T-helper 1 cell (primary cell): ENCODE data around the gene CD180.

Experiments used
- DNase-seq, 5 donors: peaks; one replicate each; pipeline ENCODE4 v3.0.0-alpha.2; 2012 to 2020
- total RNA-seq, 4 donors: gene quantifications; one replicate each; lab custom pipeline; 2026; lab: John Stamatoyannopoulos, UW

Gene CD180
- total RNA-seq = 0 reads per million in 4 donors

- DNase-seq = no peak
Observed at GRCh38 chr5:67196537-67197059, at the start of gene CD180. Gene CD180, minus strand, starts transcription at chr5:67196799. Its CDS starts 158 bp downstream, at chr5:67196641.

GRCh38 chr5:67246108-67246507 is 49.5 kb upstream of the CD180 start:
- DNase-seq = peak in 3 of 5 donors; percentile 21 to 63 (median 30)

GRCh38 chr5:67245259-67245846 is 48.8 kb upstream of the CD180 start:
- no peak for DNase-seq

DNA sequence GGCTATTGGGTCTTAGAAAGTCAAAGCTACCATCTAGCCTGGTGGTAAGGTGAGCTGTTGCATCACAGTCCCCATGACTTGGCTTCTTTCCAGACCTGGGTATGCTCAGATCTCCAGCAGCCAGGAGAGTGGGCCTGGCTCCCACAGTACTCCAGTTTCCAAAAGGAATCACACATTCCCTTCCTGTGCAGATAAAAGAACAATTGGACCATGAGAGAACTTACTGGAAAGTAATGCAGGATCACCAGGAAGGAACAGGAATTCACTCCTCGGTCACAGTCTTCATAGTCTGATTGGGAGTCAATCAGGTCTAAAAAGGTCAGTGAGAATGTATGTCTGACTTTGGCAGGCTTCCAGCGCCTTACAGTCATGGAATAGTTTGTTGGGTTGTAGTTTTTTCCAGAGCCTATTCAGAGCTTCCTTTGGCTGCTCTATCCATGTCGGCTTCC is 47.8 kb upstream of the CD180 start:
- DNase-seq = no peak

GRCh38 chr5:67243944-67244343 is 47.3 kb upstream of the CD180 start:
- no peak for DNase-seq

DNA sequence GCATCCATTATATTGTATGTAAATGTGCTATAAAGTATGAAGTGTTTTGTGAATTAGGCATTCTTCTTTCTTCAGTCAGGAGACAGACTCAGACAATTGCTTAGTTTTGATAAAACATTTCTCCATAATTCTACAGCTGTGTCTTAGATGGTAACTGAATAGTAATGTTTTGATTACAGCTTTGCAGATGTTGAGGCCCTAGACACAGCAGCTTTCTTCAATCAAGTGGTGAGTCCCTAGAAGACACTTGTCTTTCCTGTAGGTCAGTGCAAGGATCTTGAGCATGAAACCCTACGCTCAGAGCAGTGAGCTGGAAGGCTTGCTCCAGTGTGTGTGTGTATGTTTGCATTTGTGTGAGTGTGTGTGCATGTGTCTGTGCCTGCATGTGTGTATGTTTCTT is 46.8 kb upstream of the CD180 start:
- no peak for DNase-seq

DNA sequence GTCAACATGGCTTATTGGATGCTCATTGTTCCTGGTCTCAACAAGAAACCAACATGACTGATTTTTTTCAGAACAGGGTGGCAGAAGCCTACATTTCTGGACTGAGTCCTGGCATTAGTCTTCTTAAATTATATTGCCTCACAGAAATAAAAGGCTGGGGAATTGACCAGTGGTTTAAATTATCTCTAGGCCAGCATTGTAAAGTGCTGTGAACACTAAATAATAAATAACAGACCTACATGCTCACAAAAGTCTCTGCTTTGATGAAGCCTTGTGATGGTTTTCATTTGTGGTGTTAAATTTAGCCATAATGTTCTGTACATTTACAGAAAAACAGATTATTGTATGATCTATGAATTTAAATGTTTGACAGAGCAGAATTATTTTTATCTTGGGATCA is 44.7 kb upstream of the CD180 start:
- no peak for DNase-seq

DNA sequence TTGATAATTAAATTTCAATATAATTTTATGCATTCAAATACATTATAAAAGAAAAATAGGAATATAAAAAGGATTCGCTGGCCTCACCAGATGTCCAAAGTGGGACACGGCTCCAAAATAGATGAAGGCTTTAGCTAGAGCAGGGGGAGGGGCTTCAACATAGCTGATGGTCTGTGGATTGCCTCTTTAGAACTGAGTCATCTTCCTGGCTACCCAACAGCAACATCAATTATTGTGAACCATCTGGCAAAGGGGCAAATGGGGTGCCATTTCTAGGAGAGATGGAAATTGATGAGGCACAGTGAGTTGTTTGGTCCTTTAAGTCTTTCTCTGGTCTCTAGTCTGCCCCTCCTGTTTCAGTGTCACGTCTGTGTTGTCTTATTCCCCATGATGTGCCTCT is 44.2 kb upstream of the CD180 start:
- DNase-seq = no peak

DNA sequence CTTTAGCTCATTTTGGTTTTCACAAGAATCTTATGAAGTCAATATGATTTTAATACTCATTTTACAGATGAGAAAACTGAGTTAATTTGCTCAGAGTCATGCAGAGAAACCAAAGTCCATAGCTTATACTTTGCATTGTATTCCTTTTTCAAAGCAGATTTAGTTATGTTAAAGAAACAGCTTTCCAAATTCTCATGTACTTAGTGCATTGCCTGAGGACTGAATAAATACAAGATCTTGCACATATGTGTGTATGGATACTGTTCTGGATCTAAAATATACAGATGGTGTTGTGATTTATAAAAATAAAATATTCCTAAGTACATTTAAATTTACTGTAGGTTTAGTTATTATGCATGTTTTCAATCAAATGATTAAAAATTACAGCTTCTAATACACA is 43.5 kb upstream of the CD180 start:
- DNase-seq = no peak

- DNase-seq = no peak
Observed at GRCh38 chr5:67238191-67238590, 41.6 kb upstream of the CD180 start.

DNA sequence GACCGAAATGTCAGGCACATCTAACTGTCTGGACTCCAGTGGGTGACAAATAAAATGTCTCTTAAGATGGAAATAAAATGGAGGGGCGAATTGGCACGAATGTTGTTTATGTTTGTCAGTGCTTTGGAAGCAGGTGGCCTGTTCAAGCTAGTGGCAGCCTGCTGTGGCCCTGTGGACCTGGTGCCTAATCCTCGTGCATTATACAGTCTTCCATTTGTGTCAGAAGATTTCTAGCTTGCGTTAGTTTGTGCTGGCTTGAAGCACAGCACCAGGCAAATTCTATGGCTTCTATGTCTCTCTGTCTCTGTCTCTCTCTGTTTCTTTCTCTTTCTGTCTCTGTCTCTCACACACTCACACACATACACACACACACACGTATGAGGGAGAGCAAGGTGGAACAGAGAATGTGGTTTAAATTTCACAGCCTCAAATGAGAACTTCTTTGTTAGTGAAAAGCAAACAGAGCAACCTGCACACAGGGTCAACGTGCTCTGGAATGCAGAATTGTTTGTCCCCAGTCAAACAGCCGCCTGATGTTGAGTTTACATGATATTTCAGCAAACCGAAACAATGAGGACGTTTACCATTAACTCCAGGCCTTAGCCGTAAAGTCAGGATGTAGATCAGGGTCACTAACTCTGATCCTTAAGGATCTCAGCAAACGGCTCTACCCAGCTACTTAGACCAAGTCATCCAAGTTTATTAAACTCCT is 39.0 kb upstream of the CD180 start:
- DNase-seq = no peak

GRCh38 chr5:67234671-67235176 is 38.1 kb upstream of the CD180 start:
- no peak for DNase-seq

GRCh38 chr5:67233075-67233474 is 36.5 kb upstream of the CD180 start:
- DNase-seq = no peak

DNA sequence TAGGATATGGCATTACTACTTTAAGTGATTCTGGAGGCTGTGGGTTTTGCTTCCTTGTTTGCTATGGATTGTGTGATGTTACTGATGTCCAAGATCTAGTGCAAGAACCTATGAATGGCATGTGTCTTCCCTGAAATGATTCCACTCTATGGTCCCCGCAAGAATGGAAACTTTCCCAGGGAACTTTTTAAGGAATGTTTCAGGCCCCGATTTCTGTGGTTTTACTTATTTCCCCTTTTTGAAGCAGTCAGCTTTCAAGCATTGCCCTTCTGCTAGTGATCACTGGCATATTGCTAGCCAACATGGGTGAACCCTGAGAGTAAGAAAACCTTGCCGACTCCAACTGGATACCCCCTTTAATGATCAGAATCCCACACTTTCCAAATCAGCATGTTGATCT is 26.6 kb upstream of the CD180 start:
- no peak for DNase-seq

GRCh38 chr5:67222243-67223025 is 25.8 kb upstream of the CD180 start:
- no peak for DNase-seq

DNA sequence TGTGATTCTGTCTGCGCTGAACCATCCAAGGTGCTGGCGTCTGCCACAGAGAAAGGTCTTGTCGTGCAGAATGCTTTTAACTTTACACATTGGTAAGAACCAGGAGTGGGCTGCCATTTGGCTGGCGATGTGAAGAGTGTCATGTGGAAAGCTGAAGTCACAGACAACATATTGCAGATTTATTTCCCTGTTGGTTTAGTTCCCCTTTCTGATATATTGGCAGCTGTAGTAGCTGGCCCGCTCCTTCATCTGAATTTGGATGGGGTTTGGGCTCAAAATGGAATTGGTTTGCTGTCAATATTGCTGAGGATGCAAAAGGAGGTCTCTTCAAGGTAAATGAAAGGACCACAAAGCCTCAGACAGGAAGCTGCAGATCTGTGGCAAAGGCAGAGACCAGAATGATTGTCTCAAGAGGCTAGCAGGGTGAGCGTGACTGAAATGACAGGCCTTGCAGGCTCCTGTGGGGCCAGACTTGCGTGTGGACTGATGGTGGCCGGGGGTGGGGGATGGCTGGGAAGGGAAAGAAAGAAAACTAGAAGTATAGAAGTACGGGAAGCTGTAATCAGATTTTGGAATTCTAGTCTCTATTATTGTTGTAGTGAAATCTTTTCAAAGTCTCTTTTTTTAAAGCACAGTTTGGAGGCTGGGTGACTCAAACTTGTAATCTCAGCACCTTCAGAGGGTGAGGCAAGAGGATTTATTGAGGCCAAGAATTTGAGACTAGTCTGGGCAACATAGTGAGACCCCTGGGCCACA is 25.1 kb upstream of the CD180 start:
- peak in 4 of 5 donors; percentile 13 to 86 (median 22) for DNase-seq

- no peak for DNase-seq
Observed at GRCh38 chr5:67216564-67216963, 20.0 kb upstream of the CD180 start.

DNA sequence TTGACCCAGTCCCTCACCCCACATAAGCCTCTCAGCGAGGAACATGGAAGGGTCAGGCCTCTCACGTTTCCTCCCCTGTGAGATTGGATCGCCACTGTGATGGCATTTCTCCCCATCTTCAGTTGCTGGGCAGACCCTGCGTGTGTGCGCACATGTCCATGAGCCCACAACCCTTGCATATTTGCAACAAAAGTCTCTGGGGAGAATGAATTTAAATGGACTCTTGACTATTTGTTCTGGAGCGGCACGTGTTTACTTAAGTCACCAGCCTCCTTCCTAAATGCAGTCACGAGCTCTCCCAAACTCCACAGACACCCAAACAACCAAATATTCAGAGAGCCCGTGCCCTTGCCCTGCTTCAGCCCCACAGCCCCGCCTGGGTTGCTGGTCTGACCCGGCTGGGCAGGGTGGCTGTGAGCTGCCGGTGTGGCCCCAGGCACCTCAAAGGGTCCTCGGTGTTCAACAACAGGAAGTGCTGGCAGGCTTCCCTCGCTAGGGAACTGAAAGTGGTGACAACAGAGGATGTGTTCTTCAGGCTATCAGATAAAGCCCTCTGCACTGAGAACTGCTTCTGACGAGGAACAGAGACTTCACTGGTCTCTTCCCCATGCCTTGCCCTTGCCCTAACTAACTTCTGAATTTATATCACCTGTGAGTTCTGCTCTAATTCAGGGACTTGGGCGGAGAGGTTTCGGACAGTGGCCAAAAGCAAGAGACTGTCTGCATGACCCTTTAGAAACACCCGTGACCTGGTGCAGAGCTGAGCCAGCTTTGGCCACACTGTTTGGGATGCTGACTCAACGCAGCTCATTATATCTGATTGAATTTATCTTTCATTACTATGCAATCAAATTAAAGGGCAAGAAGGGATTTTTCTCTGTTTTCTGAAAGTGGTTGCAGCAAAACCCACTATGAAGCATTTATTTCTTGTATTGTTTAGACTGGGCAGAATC is 19.2 kb upstream of the CD180 start:
- DNase-seq = peak; percentile 31 to 92 (median 47)

- no peak for DNase-seq
Observed at GRCh38 chr5:67214707-67215447, 18.3 kb upstream of the CD180 start.

DNA sequence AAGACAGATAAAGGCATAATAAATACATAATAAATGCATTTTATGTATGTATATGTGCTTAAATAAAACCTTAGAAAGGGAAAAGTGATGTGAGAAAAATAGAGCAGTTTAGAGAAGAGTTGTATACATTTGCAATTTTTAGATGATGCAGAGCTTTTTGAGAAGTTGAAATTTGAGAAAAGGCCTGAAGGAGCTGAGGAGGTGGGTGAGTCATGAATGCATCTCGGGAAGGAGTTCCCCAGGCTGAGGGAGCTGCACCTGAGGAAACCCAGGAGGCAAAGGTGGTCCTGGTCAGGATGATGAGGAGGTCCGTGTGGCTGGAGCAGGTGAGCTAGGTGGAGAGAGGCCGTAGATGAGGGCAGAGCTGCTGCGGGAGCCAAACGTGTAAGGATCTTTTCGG is 17.4 kb upstream of the CD180 start:
- no peak for DNase-seq

- no peak for DNase-seq
Observed at GRCh38 chr5:67211926-67212325, 15.3 kb upstream of the CD180 start.
